ENCODE results near the gene TGM2. TPM values are rescaled to one million over a fixed set of nuclear protein-coding genes. Genes with fewer than 3 reads are reported as not detected.

TGM2 gene
- total RNA-seq, 1 experiment from 2014 or later, result 1.5 TPM

DNA sequence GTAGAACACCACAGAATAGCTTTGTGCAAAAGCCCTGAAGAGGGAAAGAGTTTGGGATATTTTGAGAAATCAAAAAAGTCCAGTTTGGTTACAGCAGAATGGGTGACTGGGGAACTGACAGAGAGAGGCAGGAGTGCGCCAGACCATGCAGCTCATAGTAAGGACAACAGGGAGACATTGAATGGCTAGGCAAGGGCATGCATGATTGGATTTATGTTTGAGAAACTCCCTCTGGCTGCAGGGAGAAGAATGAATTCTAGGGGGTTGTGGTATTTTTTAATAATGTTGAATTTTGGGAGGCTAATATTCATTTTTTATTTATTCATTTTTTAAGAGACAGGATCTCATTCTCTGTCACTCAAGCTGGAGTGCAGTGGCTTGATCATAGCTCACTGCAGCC is 49.9 kb downstream of the TGM2 start:
- H3K27me3 Mint-ChIP-seq (ENCODE audit: insufficient read depth, unreplicated experiment), result no peaks in the 10 kb centered on the region
- no peak overlapping the region for H3K27ac Mint-ChIP-seq (ENCODE audit: low read depth, unreplicated experiment)
- TF ChIP-seq, protein P1, sequence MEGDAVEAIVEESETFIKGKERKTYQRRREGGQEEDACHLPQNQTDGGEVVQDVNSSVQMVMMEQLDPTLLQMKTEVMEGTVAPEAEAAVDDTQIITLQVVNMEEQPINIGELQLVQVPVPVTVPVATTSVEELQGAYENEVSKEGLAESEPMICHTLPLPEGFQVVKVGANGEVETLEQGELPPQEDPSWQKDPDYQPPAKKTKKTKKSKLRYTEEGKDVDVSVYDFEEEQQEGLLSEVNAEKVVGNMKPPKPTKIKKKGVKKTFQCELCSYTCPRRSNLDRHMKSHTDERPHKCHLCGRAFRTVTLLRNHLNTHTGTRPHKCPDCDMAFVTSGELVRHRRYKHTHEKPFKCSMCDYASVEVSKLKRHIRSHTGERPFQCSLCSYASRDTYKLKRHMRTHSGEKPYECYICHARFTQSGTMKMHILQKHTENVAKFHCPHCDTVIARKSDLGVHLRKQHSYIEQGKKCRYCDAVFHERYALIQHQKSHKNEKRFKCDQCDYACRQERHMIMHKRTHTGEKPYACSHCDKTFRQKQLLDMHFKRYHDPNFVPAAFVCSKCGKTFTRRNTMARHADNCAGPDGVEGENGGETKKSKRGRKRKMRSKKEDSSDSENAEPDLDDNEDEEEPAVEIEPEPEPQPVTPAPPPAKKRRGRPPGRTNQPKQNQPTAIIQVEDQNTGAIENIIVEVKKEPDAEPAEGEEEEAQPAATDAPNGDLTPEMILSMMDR (IDR thresholded peaks at IDR 0.05; ENCODE audit: unreplicated experiment), result no peak
- intact Hi-C loops (cut with micrococcal nuclease), result loop anchor here (10.0 kb wide), 1 partner anchor 50 kb away; the partner anchor contains the start of gene TGM2
- POLR2A ChIA-PET, result interaction anchor here (0.7 to 1.8 kb wide), 3 partner anchors 12 to 41 kb away, joined by 3 to 6 read pairs (median 5); no protein-coding TSS in a partner anchor
- H3K9me3 Mint-ChIP-seq (ENCODE audit: unreplicated experiment), result peaks cover 8% of the 10 kb centered on the region
- peaks cover 26% of the 10 kb centered on the region for H3K4me1 Mint-ChIP-seq (ENCODE audit: insufficient read depth, unreplicated experiment)
- CTCF ChIA-PET, result interaction anchor here (0.5 to 7.1 kb wide), 5 partner anchors 12 to 957 kb away, joined by 3 to 71 read pairs (median 6); no protein-coding TSS in a partner anchor
- no peaks in the 10 kb centered on the region for H3K36me3 Mint-ChIP-seq (ENCODE audit: insufficient read depth, unreplicated experiment)
- DNase-seq (ENCODE audit: unreplicated experiment), result no peak
- no peak overlapping the region for H3K4me3 Mint-ChIP-seq (ENCODE audit: unreplicated experiment)
- no TSS peak for BruUV-seq (replicated peaks)

DNA sequence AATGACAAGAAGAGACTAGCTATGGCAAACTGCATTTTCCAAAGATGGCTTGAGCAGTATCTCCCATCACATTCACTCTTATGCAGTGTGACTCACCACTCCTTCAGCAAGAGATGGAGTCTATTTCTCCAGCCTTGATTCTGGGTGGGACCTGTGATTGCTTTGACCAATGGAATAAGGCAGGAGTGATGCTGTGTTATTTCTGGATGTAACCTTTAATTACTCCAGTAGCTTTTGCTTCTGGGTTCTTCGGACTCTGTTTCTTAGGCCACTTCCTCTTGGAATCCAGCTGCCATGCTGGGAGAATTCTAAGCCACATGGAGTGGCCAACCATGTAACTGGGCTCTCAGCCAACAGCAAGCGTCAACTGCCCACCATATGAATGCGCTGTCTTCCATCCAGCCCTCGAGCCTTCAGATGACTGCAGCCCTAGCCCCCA is 50.7 kb downstream of the TGM2 start:
- ChIA-PET POLR2A (interaction anchor here (0.7 to 1.8 kb wide), 4 partner anchors 13 to 41 kb away, joined by 3 to 6 read pairs (median 5); no protein-coding TSS in a partner anchor), CTCF (interaction anchor here (0.7 to 7.1 kb wide), 10 partner anchors 13 to 109 kb away, joined by 3 to 71 read pairs (median 6); no protein-coding TSS in a partner anchor)
- H3K9me3 Mint-ChIP-seq (ENCODE audit: unreplicated experiment), result peaks cover 8% of the 10 kb centered on the region
- H3K4me1 Mint-ChIP-seq (ENCODE audit: insufficient read depth, unreplicated experiment), result peaks cover 34% of the 10 kb centered on the region
- no peaks in the 10 kb centered on the region for H3K27me3 Mint-ChIP-seq (ENCODE audit: insufficient read depth, unreplicated experiment)
- intact Hi-C loops (cut with micrococcal nuclease), result loop anchor here (10.0 kb wide), 1 partner anchor 50 kb away; the partner anchor contains the start of gene TGM2
- H3K27ac Mint-ChIP-seq (ENCODE audit: low read depth, unreplicated experiment), result no peak overlapping the region
- BruUV-seq (replicated peaks), result no TSS peak
- no peaks in the 10 kb centered on the region for H3K36me3 Mint-ChIP-seq (ENCODE audit: insufficient read depth, unreplicated experiment)
- H3K4me3 Mint-ChIP-seq (ENCODE audit: unreplicated experiment), result no peak overlapping the region
- TF ChIP-seq, protein P1 (IDR thresholded peaks at IDR 0.05; ENCODE audit: unreplicated experiment), result no peak
- DNase-seq (ENCODE audit: unreplicated experiment), result peak; percentile 40

DNA sequence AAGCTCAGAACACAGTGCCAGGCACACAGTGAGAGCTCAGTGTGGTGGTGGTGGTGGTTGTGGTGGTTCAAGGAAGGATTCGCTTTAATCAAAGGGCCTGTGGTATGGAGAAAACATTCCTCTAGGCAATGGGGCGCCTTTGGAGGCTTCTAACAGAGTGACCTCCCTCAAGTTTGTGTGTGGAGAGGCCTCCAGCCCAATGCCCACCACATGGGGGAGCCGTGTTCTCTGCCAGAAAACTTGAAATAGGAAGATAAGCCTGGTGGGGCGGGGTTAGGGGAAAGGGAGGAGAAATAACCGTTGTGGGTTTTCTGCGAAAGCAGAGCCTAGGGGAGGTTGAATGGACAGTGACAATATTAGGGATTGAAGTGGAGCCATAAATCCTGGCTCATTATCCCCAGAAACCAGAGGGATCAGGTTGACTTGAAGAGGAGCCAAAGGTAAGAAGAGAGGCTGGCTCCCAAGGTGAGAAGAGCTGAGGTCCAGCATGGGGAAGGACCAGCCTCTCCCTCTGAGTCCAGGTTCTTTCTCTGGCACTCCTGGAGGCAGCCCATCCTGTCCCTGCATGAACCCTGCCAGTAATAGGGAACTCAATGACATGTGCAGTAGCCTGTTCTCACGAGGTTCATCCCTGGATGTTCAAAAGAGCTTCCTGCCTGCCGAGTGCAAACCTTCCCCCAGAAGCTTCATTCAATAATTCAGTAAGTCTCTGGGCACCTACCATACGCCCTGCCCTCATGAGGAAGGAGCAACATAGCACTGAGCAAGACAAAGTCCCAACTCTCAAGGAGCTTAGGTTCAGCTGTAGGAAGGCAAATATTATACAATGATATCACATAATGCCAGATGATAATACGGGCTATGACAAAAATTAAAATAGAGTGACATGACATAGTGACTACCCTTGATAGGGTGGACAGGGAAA is 51.4 kb downstream of the TGM2 start:
- Mint-ChIP-seq H3K36me3 (ENCODE audit: insufficient read depth, unreplicated experiment) (no peaks in the 10 kb centered on the region), H3K4me1 (ENCODE audit: insufficient read depth, unreplicated experiment) (peaks cover 41% of the 10 kb centered on the region), H3K4me3 (ENCODE audit: unreplicated experiment) (no peak overlapping the region), H3K27ac (ENCODE audit: low read depth, unreplicated experiment) (no peak overlapping the region), H3K9me3 (ENCODE audit: unreplicated experiment) (peaks cover 8% of the 10 kb centered on the region), H3K27me3 (ENCODE audit: insufficient read depth, unreplicated experiment) (no peaks in the 10 kb centered on the region)
- CTCF ChIA-PET, result interaction anchor here (0.7 to 7.1 kb wide), 13 partner anchors 13 to 110 kb away, joined by 3 to 71 read pairs (median 5); no protein-coding TSS in a partner anchor
- peak; percentile 54 for DNase-seq (ENCODE audit: unreplicated experiment)
- intact Hi-C loops (cut with micrococcal nuclease), result loop anchor here (10.0 kb wide), 1 partner anchor 51 kb away; the partner anchor contains the start of gene TGM2
- POLR2A ChIA-PET, result interaction anchor here (1.3 to 1.8 kb wide), 3 partner anchors 13 to 40 kb away, joined by 5 to 6 read pairs (median 5); no protein-coding TSS in a partner anchor
- no TSS peak for BruUV-seq (replicated peaks)
- TF ChIP-seq, protein P1 (IDR thresholded peaks at IDR 0.05; ENCODE audit: unreplicated experiment), result no peak

DNA sequence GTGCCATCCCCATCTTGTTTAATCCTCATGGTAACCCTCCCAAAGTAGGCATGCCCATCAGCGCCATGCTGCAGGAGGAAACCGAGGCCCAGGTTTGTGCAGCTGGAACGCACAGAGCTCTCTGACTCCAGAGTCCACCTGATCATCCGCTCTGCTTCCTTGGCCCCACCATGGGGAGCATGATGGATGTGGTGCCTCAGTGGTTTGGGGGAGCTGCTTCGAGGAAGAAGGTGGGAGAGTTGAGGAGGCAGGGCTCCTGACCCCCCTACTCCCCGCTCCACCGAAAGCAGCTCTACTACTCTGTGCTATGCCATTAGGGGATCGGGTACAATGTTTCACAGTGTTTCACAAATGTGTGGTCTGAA is 52.2 kb downstream of the TGM2 start:
- no peak for DNase-seq (ENCODE audit: unreplicated experiment)
- no peak overlapping the region for H3K27ac Mint-ChIP-seq (ENCODE audit: low read depth, unreplicated experiment)
- no peak overlapping the region for H3K4me3 Mint-ChIP-seq (ENCODE audit: unreplicated experiment)
- peaks cover 8% of the 10 kb centered on the region for H3K9me3 Mint-ChIP-seq (ENCODE audit: unreplicated experiment)
- peaks cover 43% of the 10 kb centered on the region for H3K4me1 Mint-ChIP-seq (ENCODE audit: insufficient read depth, unreplicated experiment)
- intact Hi-C loops (cut with micrococcal nuclease), result loop anchor here (10.0 kb wide), 1 partner anchor 52 kb away; the partner anchor contains the start of gene TGM2
- H3K27me3 Mint-ChIP-seq (ENCODE audit: insufficient read depth, unreplicated experiment), result no peaks in the 10 kb centered on the region
- TF ChIP-seq, protein P1 (IDR thresholded peaks at IDR 0.05; ENCODE audit: unreplicated experiment), result no peak
- no TSS peak for BruUV-seq (replicated peaks)
- ChIA-PET POLR2A (no interaction called here), CTCF (interaction anchor here (0.9 to 7.1 kb wide), 9 partner anchors 18 to 209 kb away, joined by 3 to 71 read pairs (median 5); no protein-coding TSS in a partner anchor)
- no peaks in the 10 kb centered on the region for H3K36me3 Mint-ChIP-seq (ENCODE audit: insufficient read depth, unreplicated experiment)

Data from MCF 10A (cell line).